ENCODE results near the gene SPATA21. TPM values are rescaled to one million over a fixed set of nuclear protein-coding genes. Genes with fewer than 3 reads are reported as not detected.
A peak's percentile ranks its signal among the peaks of the same experiment; 100 is the strongest.
"Not testable (repeated sequence)": the region's sequence is repeated elsewhere in the genome, so short reads cannot be mapped to it uniquely, and the experiment has no call there.

The SPATA21 gene
- total RNA-seq, 2 experiments from 2014 or later: not detected

DNA sequence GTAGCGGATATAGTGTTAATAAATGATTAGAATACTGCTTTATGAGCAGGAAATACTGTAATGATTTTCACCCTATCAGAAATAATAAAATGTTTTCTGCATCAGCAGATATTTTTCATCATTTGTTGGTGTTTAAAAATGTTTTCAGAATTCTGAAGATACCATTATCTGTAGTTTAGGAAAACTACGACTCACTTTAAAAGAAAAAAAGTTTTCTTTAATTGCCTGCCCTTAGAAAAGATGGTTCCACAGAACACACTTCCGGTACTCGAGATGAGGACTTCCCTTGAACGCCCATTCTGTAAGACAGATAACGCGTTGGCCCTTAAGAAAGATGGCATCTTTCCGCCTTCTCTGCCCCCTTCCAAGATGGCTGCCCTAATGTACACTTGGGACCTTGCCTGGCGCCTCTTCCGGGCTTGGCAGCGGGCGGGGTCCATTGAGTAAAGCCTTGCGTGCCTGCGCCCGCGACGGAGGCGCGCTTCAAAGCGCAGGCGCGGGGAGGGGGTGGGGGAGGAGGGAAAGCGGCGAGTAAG is 70.4 kb downstream of the SPATA21 start, which contains the start of gene SZRD1:
Gene SZRD1 (plus strand): TSS at position 521 of the 536 bp plus-strand sequence. CDS start 16 bp downstream, outside the sequence.
- Mint-ChIP-seq H3K36me3 (ENCODE audit: low read depth) (peaks cover 25% of the 10 kb centered on the region), H3K9me3 (no peaks in the 10 kb centered on the region), H3K27ac (peak within 1 kb of the TSS; percentile 100), H3K4me3 (peak within 1 kb of the TSS; percentile 98), H3K27me3 (no peaks in the 10 kb centered on the region), H3K4me1 (ENCODE audit: low read depth) (peaks cover 35% of the 10 kb centered on the region)
- POLR2A ChIA-PET: interaction anchor here (1.0 to 2.5 kb wide), 6 partner anchors 9 to 73 kb away, joined by 3 to 13 read pairs (median 10); partner anchors contain the start of genes FBXO42 and NECAP2
- CTCF ChIA-PET: interaction anchor here (1.6 to 2.3 kb wide), 3 partner anchors 12 to 15 kb away, joined by 5 to 11 read pairs (median 6); partner anchors contain the start of gene FBXO42
- TF ChIP-seq, protein P1, sequence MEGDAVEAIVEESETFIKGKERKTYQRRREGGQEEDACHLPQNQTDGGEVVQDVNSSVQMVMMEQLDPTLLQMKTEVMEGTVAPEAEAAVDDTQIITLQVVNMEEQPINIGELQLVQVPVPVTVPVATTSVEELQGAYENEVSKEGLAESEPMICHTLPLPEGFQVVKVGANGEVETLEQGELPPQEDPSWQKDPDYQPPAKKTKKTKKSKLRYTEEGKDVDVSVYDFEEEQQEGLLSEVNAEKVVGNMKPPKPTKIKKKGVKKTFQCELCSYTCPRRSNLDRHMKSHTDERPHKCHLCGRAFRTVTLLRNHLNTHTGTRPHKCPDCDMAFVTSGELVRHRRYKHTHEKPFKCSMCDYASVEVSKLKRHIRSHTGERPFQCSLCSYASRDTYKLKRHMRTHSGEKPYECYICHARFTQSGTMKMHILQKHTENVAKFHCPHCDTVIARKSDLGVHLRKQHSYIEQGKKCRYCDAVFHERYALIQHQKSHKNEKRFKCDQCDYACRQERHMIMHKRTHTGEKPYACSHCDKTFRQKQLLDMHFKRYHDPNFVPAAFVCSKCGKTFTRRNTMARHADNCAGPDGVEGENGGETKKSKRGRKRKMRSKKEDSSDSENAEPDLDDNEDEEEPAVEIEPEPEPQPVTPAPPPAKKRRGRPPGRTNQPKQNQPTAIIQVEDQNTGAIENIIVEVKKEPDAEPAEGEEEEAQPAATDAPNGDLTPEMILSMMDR (IDR thresholded peaks at IDR 0.05): no peak
- ATAC-seq (peak; percentile 87), DNase-seq (peak; percentile 98)
- intact Hi-C loops (cut with micrococcal nuclease): loop anchor here (10.0 kb wide), 2 partner anchors 122 to 292 kb away; partner anchors contain the start of gene FAM131C

DNA sequence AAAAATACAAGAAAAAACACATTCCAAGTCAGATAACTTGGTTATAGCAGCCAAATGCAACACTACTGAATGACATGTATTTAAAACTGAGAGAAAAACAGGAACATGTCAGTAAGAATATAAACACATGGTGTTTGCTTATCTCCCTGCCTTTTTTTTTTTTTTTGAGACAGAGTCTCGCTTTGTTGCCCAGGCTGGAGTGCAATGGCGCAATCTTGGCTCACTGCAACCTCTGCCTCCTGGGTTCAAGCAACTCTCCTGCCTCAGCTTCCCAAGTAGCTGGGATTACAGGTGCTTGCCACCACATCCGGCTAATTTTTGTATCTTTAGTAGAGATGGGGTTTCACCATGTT is 72.1 kb downstream of the SPATA21 start:
- intact Hi-C loops (cut with micrococcal nuclease): loop anchor here (10.0 kb wide), 2 partner anchors 120 to 290 kb away; partner anchors contain the start of gene FAM131C
- ChIA-PET POLR2A (interaction anchor here (0.8 to 0.9 kb wide), 2 partner anchors 13 to 15 kb away, joined by 3 to 4 read pairs; no protein-coding TSS in a partner anchor), CTCF (interaction anchor here (1.5 to 3.6 kb wide), 4 partner anchors 15 to 286 kb away, joined by 3 to 20 read pairs (median 14); no protein-coding TSS in a partner anchor)
- Mint-ChIP-seq H3K36me3 (ENCODE audit: low read depth) (peaks cover 18% of the 10 kb centered on the region), H3K4me1 (ENCODE audit: low read depth) (peaks cover 25% of the 10 kb centered on the region), H3K27ac (peak overlapping the region; percentile 49)
- not testable (repeated sequence) for DNase-seq, H3K4me3 Mint-ChIP-seq, H3K9me3 Mint-ChIP-seq, ATAC-seq, H3K27me3 Mint-ChIP-seq

DNA sequence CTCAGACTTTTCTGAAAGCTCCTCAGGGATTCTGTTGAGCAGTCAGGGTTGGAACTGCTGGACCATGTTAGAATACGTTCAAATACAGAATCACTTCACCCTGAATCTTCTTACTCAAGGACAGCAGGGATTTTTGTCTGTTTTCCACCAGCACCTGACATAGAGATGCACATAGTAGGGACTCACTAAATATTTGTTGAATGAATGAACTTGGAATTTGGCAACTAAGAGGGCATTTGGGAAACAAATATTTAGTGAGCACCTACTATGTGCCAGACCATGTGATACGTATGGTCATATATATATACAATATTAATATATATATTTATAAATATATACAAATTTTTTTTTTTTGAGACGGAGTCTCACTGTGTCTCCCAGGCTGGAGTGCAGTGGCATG is 80.4 kb downstream of the SPATA21 start:
- CTCF ChIA-PET: no interaction called here
- no peak overlapping the region for H3K27ac Mint-ChIP-seq

DNA sequence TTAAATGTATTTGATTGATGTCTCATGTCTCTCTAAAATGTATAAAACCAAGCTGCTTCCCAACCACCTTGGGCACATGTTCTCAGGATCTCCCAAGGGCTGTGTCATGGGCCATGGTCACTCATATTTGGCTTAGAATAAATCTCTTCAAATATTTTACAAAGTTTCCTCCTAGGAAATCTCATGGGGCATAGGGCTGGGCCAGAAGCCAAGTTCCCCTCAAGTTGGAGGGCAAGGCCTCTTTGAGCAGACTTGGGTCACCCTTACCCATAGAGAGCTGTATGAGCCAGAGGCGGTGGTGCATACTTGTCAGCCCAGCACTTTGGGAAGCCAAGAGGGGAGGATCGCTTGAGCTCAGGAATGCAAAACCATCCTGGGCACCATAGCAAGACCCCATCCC is 82.6 kb downstream of the SPATA21 start:
- H3K27me3 Mint-ChIP-seq: no peaks in the 10 kb centered on the region
- TF ChIP-seq, protein P1 (IDR thresholded peaks at IDR 0.05): no peak
- CTCF ChIA-PET: interaction anchor here (1.0 to 5.1 kb wide), 2 partner anchors 9 to 109 kb away, joined by 3 to 53 read pairs; no protein-coding TSS in a partner anchor
- no peaks in the 10 kb centered on the region for H3K9me3 Mint-ChIP-seq
- POLR2A ChIA-PET: interaction anchor here (1.0 to 1.1 kb wide), 2 partner anchors 9 to 16 kb away, joined by 4 to 5 read pairs; no protein-coding TSS in a partner anchor
- H3K27ac Mint-ChIP-seq: no peak overlapping the region
- H3K36me3 Mint-ChIP-seq (ENCODE audit: low read depth): peaks cover 1% of the 10 kb centered on the region
- no peak overlapping the region for H3K4me3 Mint-ChIP-seq
- ATAC-seq (no peak), DNase-seq (no peak)
- intact Hi-C loops (cut with micrococcal nuclease): no loop called here
- H3K4me1 Mint-ChIP-seq (ENCODE audit: low read depth): peaks cover 19% of the 10 kb centered on the region

More for the DNA sequence above, 80.4 kb downstream of the SPATA21 start:
- intact Hi-C loops (cut with micrococcal nuclease): no loop called here
- H3K27me3 Mint-ChIP-seq: no peaks in the 10 kb centered on the region
- H3K9me3 Mint-ChIP-seq: no peaks in the 10 kb centered on the region
- ATAC-seq: no peak
- H3K4me3 Mint-ChIP-seq: no peak overlapping the region
- no peak for DNase-seq
- POLR2A ChIA-PET: interaction anchor here (0.8 kb wide), 1 partner anchor 12 kb away, joined by 3 read pairs; no protein-coding TSS in a partner anchor
- peaks cover 1% of the 10 kb centered on the region for H3K36me3 Mint-ChIP-seq (ENCODE audit: low read depth)
- TF ChIP-seq, protein P1 (IDR thresholded peaks at IDR 0.05): no peak
- H3K4me1 Mint-ChIP-seq (ENCODE audit: low read depth): peaks cover 6% of the 10 kb centered on the region

DNA sequence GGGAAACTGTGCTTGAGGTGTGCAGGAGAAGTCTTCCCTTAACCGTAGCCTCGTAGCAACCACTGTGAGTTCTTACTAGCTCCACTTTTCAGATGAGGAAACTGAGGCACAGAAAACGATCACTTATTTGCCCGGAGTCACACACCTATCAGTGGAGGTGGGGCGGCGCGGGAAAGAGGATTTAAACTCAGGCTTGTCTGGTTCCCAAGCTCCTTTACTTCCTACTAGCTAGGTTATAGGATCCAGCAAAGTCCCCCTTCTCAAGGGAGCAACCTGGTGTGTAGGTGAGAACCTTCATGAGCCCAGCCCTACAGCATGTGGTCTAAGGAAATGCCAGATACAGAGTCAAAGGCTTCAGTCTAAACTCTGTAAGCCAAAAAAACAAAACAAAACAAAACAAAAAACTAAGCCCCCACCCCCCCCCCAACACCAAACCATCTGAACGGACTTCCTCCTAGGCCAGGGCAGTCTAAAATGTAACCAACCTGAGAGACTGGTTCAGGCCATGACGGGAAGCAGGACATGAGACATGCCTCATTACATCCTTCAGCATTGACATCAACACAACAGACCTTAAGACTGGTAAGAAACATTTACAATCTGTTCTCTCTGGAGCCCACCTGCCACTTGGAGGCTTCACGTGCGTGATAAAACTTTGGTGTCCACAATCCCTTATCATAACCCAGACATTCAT is 84.2 kb downstream of the SPATA21 start:
- H3K27me3 Mint-ChIP-seq: no peaks in the 10 kb centered on the region
- H3K4me1 Mint-ChIP-seq (ENCODE audit: low read depth): peaks cover 30% of the 10 kb centered on the region
- peak overlapping the region; percentile 96 for H3K27ac Mint-ChIP-seq
- DNase-seq (no peak), ATAC-seq (peak; percentile 2)
- intact Hi-C loops (cut with micrococcal nuclease): no loop called here
- TF ChIP-seq, protein P1 (IDR thresholded peaks at IDR 0.05): no peak
- peak overlapping the region; percentile 84 for H3K4me3 Mint-ChIP-seq
- ChIA-PET POLR2A (interaction anchor here (0.8 to 2.3 kb wide), 5 partner anchors 10 to 144 kb away, joined by 3 to 12 read pairs (median 5); no protein-coding TSS in a partner anchor), CTCF (interaction anchor here (1.0 to 5.1 kb wide), 8 partner anchors 10 to 108 kb away, joined by 3 to 53 read pairs (median 6); partner anchors contain the start of genes NECAP2 and SZRD1)
- peaks cover 3% of the 10 kb centered on the region for H3K36me3 Mint-ChIP-seq (ENCODE audit: low read depth)
- H3K9me3 Mint-ChIP-seq: no peaks in the 10 kb centered on the region
